CD4-positive, alpha-beta T cell treated with Interleukin-4 for 1 hour (primary cell): ENCODE measurements around the gene FBLN2.
A peak's percentile ranks its signal among the peaks of the same experiment; 100 is the strongest.

Experiments used
- DNase-seq, 2 donors: peaks; one replicate each; pipeline ENCODE4 v3.0.0-alpha.2; 2020 to 2022

The FBLN2 gene

DNA sequence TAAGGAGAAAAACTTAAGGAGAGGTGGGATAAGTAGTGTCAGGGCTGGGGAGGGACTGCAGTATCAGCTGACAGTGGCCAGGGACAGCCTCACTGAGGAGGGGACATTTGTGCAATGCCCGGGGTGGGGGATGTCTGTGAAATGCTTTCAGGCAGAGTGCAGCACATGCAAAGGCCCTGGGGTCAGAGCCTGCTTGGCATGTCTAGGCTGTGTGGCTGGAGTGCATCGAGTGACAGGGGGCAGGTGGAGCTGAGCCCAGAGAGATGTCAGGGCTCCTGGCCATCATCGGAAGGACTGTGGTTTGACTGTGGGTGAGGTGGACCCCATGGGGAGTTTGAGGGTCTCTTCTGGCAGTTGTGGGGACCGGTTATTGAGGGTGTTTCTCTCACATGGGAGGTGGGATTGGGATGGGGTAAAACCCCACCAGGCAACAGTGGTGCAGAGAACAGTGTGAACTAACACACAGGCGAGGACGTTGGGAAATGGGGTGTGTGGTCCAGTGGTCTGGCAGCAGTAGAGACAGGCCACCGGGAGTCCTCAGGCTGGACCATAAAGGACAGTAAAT lies 61.2 kb downstream of the FBLN2 start:
- no peak for DNase-seq

DNA sequence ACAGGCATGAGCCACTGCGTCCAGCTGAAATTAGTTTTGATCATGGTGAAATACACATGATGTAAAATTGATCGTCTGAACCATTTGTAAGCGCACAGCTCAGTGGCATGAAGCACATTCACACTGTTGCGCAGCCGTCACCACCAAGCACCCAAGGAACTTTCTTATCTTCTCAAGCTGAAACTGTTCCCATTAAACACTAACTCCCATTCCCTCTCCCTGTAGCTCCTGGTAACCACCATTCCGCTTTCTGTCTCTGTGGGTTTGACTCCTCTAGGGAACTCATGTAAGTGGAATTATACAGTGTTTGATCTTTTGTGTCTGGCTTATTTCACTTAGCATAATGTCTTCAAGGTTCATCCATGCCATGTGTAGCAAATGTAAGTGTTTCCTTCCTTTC lies 62.3 kb downstream of the FBLN2 start:
- no peak for DNase-seq

DNA sequence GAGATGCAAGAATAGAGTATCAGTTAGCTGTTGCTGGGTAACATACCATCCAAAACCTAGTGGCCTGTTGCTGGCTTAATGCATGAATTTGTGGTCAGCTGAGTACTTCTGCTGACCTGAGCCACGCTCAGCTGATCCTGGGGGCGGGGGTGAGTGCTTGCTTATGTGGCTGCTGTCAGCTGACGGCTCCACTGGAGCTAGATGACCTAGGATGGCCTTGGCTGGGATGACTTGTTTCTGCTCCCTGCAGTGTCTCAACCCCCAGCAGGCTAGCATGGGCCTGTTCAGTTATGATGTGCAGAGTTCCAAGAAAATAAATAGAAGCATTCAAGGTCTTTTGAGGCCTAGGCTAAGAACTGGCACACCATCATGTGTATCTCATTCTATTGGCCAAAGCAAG lies 63.9 kb downstream of the FBLN2 start:
- no peak for DNase-seq

DNA sequence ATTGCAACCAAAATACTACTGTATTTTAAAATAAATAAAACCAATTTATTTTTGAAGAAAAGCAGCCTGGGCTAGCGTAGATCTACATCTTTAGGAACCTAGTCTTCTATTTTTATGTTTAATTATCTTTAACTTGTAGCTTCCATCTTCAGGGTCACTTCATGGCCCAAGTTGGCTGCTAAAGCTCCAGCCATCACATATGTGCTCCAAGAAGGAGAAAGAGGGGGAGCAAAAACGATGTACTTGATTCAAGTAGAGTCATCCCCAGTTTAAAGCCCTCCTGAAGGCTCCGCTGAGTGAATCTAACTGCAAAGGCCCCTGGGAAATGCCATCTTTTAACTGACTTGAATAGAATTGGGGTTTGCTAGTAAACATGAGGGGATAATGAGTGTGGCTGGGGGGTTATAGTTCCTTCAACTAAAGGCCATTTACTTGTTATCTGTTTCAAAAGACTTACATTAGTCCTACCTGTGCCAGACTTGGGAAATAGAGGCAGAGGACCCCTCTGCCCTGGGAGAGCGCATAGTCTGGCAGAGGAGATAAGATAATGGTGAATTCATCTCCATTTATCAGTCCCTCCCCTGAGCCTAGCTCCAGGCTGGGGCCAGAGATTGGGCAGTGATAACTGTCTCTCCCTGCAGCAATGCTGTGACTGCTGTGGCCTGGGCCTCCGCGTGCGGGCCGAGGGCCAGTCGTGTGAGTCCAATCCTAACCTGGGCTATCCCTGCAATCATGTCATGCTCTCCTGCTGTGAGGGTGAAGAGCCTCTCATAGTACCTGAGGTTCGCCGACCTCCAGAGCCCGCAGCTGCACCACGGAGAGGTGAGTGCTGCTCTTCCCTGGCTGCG lies 64.6 kb downstream of the FBLN2 start:
- DNase-seq, result no peak

DNA sequence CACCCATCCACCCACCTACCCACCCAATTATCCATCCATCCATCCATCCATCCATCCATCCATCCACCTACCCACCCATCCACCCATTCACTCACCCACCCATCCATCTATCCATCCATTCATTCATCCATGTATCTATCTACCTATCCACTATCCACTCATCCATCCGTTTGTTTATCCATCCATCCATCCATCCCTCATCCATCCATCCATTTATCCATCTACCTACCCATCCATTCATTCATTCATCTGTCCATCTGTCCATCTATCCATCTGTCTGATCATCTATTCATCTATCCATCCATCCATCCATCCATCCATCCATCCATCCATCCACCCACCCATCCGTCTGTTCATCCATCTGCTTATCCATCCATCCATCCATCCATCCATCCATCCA lies 65.7 kb downstream of the FBLN2 start:
- no peak for DNase-seq

DNA sequence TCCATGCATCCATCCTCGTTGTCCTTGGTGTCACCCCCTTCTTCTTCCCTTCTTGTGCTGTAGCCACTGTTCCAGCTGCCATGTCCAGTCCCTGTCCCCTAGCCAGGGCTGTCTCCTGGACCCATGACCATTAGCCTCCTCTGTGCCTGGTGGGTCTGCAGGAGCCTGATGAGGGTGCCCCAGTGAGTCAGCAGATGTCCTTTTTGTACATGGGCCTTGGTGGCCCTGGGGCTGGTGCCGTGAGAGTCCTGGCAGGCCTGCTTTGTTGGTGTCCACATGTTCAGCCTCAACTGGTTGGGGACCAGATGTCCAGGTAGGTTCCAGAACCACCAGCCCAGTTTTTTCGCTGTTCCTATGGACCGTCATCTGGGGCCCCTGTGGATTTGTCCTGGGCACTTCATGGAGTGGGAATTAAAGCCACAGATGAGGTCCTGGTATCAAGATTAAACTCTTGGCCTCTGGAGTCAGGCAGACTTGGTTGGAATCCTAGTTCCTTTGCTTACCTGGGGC lies 66.1 kb downstream of the FBLN2 start:
- DNase-seq, result no peak

DNA sequence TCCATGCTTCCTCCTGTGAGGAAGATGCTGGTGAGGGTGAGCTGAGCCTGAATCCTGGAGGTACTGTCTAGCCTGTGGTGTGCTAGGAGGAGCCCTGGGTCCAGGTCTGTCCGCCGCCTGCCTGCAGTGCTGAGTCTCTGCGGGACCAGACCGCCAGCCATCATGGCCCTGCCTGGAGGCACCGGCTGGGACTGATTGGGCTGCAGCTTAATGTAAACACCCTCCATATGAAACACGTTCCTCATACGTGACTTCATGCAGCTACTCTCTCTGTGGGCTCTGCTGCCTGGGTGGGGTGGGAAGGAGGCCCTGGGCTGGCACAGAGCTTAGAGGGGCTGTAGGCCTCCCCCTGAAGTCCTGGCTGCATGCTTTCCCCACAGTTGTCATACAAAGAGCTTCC lies 67.4 kb downstream of the FBLN2 start:
- no peak for DNase-seq

DNA sequence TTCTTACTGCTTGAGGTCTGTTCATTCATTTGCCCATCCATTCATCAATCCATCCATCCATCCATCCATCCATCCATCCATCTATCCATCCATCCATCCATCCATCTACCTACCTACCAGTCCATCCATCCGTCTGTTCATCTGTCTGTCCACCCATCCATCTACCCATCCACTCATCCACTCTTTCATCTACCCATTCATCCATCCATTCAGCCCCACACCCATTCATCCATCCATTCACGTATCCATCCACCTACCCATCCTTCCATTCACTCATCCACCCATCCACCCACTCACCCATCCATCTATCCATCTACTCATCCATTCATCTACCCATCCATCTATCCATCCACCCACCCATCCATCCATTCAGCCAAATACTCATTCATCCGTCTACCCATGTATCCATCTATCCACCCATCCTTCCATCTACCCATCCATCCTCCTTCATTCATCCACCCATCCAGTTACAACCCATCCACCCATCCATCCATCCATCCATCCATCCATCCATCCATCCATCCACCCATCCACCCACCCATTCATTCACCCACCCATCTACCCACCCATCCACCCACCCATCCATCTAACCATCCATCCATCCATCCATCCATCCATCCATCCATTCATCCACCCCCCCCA lies 68.3 kb downstream of the FBLN2 start:
- DNase-seq, result no peak

DNA sequence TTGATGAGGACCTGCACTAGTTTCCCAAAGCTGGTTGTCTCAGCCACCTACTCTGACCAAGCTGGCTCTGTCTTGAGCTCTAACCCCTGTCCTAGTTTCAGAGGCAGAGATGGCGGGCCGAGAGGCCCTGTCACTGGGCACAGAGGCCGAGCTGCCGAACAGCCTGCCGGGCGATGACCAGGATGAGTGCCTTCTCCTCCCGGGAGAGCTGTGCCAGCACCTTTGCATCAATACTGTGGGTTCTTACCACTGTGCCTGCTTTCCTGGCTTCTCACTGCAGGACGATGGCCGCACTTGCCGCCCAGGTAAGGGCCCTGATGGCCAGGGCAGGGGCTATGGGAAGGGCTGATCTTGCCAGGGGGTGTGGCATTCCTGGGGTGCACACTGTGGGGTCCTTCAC lies 69.1 kb downstream of the FBLN2 start:
- no peak for DNase-seq

DNA sequence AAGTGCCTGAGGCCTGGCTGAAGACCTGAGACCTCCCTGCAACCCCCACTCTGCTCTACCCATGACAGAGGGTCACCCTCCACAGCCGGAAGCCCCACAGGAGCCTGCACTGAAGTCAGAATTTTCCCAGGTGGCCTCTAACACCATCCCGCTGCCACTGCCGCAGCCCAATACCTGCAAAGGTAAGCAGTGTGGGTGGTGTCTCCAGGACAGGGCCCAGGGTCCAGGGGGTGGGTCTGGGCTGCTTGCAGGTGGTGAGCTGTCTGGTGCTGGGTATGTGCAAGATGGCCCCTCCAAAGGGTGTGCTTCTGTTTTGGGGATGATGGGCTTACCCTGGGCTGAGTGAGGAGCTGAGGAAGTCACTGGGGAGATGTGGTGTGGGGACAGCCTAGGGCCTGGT lies 69.9 kb downstream of the FBLN2 start:
- DNase-seq, result no peak

DNA sequence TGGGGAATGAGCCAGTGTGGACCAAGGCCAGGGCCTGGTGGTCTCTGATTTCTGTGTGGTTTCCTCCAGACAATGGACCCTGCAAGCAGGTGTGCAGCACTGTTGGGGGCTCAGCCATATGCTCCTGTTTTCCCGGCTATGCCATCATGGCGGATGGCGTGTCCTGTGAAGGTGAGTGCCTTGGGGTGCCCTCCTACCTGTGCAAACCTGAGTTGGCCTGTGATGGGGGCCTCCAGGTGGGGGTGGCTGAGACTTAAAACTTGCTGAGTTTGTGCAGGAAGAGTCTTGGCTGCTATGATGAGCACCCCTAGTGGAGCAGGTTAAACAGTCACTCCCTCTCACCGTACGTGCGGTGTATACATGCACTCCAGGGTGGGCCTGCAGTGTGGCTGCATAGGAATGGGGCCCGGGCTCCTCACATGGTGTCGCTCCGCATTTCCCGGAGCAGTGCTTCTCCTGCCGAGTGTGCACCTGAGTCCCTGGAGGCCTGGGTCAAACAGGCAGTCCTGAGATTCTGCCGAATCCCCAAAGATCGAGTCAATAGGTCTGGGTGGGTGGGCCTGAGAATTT lies 70.8 kb downstream of the FBLN2 start:
- DNase-seq, result no peak

DNA sequence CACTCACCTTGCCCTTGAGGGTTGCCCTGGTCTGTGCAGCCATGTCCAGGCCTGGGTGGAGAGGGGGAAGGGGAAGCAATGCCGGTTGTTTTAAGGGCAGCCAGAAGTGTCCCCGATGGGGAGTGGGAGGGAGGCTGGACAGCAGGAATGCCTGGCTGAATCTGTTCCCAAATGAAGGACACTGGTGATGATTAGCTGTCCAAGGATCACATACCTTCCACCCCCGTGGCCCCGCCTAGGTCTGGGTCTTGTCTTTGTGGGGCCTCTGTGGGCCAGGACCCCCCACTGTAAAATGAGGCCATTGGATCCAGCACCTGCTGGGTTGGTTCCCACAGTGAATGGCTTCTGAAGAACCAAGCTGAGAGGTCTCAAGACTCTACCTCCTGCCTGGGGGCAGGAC lies 71.4 kb downstream of the FBLN2 start:
- no peak for DNase-seq

DNA sequence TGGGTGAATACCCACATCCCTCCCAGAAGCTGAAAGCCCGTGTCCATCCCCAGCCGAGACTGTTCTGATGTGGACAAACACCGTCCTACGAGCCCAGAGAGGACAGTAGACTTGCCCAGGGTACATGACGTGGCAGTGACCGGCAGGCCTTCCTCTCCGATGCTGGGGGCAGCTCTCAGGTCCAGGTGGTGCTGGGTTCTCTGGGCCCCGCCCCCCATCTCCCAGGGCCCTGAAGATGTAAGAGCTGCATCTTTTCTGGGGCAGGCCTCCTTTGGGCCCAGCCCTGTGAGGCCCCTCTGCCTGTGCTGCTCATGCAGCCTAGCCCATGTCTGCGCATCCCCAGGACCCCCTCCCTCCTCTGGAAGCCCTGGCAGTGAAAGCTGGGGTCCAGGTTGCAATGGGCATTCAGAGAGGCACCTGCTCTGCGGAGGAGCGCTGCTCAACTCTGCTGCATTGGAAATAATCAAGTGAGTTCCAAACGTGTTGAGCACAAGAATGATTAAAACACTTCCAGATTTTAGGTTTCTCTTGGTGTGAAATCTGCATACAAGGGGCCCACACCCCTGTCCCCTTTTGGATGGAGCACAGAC lies 71.9 kb downstream of the FBLN2 start:
- no peak for DNase-seq

DNA sequence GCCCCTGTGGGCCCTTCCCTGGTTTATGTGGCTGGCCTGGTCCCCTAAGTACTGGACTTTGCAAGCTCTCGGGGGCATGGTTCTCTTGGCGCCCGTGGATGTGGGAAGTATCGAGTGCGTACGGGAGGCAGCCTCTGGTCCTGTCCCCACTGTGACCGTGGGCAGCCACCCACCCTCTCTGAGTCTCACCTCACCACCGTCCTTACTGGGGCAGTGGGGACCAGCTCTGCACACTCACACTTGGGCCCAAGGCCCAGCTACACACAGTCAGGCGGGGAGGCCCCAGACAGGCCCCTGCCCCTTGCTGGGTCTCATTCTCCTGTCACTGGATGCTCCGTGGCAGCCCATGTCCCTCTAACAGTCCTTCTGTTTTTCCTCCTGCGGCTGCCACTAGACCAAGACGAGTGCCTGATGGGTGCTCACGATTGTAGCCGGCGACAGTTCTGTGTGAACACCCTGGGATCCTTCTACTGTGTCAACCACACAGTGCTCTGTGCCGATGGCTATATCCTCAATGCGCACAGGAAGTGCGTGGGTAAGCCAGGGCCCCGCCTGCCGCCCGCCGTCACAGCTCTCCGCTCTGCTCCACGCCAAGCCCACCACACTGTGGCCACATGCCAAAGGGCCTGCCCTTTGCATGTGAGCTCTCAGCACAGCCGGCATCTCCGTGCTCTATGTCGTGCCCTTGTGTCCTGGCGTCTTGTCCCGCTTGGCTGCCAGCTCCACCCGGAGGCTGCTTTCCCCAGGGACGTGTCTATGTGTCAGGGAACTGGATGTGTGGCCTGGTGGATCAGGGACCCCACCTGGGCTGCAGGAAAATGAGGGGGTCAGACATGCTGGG lies 72.7 kb downstream of the FBLN2 start:
- peak; percentile 40 to 53 for DNase-seq

DNA sequence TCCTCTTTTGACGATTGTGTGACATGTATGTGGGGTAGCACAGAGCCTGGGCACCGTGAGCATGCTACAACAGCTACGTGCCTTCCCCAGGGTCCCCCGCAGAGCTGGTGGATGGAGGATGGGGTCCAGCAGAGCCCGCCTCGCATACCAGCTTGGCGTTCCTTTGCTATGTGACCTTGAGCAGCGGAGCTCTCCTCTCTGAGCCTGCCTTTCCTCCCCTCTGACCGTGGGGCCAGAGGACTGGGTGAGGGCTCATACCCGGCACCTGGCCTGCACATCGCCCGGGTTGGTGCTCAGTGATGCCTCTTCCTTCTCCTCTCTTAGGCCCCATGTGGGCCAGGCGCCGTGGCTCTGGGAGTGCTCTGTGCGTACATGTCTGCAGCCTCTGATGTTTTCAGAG lies 73.4 kb downstream of the FBLN2 start:
- no peak for DNase-seq

DNA sequence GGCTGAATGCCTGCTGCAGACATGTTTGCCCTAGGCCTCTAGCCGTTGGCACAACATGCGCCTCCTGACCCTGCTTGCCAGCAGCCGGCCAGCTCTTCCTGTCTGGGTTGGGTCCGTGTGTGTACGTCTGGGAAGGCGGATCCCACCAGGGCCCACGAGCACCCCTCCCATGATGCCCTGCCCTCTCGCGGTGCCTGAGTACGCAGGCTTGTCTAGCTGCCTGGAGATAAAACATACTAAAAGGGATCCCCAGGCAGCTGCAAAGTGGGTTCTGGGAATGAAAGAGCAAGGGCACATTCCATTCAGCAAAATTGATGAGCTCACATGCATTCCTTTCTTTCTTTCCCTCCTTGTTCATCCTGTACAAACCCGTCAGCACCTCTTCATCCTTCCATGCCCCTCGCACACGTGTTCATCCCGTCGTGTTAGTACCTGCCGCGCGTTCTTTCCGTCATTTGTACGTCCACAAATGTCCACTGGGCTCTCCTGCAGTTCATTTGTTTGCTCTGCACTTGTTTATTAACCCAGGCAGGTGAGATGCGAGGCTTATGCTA lies 74.3 kb downstream of the FBLN2 start:
- DNase-seq, result no peak

DNA sequence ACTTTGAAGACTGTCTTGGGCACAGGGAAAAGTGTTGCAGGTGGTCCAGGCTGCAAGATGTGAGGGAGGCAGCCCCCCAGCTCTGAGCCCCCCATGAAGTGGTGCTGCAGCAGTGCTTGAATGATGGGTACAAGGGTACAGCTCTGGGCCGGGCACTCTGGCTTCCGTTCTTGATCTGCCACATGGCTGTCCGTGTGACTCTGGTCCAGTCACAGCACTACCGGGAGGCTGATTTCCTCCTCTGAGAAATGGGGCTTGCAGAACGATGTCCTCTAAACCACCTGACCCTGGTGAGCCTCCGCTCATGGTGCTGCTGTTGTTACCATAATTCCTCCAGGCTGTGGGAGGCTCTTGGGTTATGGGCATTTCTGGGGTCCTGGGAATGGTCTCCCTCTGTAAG lies 75.1 kb downstream of the FBLN2 start:
- no peak for DNase-seq

DNA sequence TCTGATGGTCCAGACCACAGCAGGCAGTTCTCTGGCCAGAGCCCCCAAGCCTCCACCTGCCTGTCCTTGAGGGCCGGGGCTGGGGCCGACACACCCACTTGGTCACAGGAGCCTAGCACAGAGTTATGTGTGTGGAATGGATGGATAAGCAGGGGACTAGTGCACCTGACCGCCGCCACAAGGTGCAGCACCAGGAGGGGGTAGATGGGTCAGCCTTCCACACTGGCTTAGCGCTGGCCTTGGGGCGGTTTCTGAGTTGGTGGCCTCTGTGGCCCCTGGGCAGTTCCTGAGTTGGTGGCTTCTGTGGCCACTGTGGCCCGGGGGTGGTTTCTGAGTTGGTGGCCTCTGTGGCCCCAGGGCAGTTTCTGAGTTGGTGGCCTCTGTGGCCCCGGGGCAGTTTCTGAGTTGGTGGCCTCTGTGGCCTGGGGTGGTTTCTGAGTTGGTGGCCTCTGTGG lies 75.8 kb downstream of the FBLN2 start:
- no peak for DNase-seq

DNA sequence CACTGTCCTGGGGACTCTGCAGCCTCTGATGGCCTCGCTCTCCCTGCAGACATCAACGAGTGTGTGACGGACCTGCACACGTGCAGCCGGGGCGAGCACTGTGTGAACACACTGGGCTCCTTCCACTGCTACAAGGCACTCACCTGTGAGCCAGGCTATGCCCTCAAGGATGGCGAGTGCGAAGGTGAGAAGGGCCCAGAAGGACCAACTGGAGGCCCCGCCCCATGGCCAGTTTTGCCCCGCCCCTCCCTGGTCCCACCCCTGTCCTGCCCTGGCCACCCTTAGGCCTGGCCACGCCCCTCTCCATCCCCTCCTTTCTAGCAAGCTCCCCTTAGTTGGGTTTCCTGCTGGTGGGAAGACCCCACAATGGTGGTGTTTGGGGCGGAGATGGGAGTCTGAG lies 77.5 kb downstream of the FBLN2 start:
- no peak for DNase-seq

DNA sequence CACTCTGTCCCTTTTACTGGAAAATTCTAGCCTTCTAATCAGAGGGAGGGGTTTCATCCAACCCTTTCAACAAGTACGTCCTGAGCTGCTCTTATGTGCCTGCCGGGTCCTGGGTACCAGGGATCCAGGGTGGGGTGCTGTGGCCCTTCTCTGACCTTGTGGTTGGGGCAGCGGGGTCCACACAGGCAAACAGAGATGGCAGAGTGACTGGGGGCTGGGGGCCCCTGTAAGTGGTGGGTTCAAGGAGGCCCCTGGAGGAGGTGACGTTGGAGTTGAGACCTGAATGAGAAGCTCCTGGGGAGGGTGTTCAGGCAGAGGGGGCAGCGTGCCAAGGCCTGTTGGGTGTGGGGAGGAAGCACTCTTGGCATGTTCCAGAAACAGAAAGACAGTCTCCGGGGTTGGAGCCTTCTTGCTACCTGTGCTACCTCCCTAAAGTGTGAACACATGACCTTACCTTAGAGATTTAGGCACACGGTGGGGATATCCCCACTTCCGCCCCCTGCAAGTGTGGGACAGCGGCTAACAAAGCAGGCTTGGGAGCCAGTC lies 78.1 kb downstream of the FBLN2 start:
- no peak for DNase-seq

DNA sequence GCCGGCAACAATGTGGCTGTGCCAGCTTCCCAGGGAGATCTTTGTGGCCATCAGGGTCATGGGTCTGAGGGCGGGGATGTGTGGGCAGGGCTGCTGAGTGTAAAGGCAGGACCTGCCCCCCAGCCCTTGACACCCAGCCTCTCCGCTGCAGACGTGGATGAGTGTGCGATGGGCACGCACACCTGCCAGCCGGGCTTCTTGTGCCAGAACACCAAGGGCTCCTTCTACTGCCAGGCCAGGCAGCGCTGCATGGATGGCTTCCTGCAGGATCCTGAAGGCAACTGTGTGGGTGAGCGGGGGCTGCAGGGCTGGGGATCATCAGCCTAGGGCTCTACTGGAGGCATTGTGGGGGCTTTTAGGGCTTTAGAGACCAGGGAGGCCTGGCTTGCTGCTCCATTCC lies 78.8 kb downstream of the FBLN2 start:
- no peak for DNase-seq

DNA sequence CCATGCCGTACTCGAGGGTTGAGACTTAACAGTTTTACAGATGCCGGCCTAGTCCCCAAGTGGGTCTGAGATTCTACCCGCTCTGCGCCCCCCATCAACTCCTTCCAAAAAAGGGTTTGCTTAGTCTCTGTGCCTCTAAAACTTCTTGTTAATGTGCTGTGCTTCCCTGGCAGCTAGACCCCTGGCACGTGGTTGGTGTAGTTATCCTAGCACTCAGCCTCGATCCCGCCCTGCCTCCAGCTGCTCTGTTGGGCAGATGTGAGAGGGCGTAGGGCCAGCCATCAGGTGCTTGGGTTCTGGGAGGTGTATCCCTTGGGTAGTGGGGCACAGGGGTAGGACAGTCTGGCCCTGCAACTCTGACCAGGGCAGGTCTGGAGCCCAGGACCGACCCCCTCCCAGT lies 79.5 kb downstream of the FBLN2 start:
- DNase-seq, result no peak
